CD14-positive monocyte (primary cell): ENCODE measurements around the gene MSI2. TPM values are rescaled to one million over a fixed set of nuclear protein-coding genes. Genes with fewer than 3 reads are reported as not detected.

Experiments
- DNase-seq, 3 donors: peaks; one replicate each; pipeline ENCODE4 v3.0.0-alpha.2; 2011 to 2022
- H2AFZ ChIP-seq: 2 replicates; pipeline ENCODE4 v1.6.0; 2012; ENCODE audit warnings: mild to moderate bottlenecking, low read depth, low read length, inconsistent platforms; ENCODE audit not compliant: insufficient read depth, poor library complexity, severe bottlenecking
- H3K27ac ChIP-seq, 2 donors: 1 replicate in 1 of 2; 2 replicates in 1 of 2; pipeline ENCODE4 v1.5.1; 2012 to 2013; ENCODE audit warnings: low read length in 2 of 2, control low read depth in 1 of 2, inconsistent platforms in 1 of 2, low read depth in 1 of 2, mild to moderate bottlenecking in 1 of 2
- H3K27me3 ChIP-seq, 2 donors: one replicate each; pipeline versions ENCODE4 v1.6.0 to v1.6.1; 2011 to 2013; ENCODE audit warnings: low read length in 2 of 2; ENCODE audit not compliant: control insufficient read depth in 2 of 2, insufficient read depth in 2 of 2
- H3K36me3 ChIP-seq, 2 donors: replicated peaks in 1 of 2; 1 replicate in 1 of 2; 2 replicates in 1 of 2; pipeline versions ENCODE4 v1.5.1 to v1.6.1; 2012 to 2013; ENCODE audit warnings: low read length in 2 of 2, control low read depth in 1 of 2, inconsistent platforms in 1 of 2, mild to moderate bottlenecking in 1 of 2; ENCODE audit not compliant: insufficient read depth in 2 of 2, control insufficient read depth in 1 of 2
- H3K4me1 ChIP-seq, 2 donors: 1 replicate in 1 of 2; 2 replicates in 1 of 2; pipeline versions ENCODE4 v1.5.1 to v1.6.1; 2012 to 2013; ENCODE audit warnings: low read length in 2 of 2, control low read depth in 1 of 2, inconsistent platforms in 1 of 2, mild to moderate bottlenecking in 1 of 2, moderate library complexity in 1 of 2; ENCODE audit not compliant: insufficient read depth in 2 of 2, control insufficient read depth in 1 of 2
- H3K4me2 ChIP-seq: replicated peaks from 2 replicates; pipeline ENCODE3; 2012; ENCODE audit warnings: low read length, moderate library complexity, mild to moderate bottlenecking; ENCODE audit not compliant: poor library complexity, severe bottlenecking; ENCODE audit errors: extremely low read depth
- H3K4me3 ChIP-seq, 3 experiments: fragments of 200-600 bp in 1 of 3; sonication (generic) in 1 of 3; replicated peaks in 1 of 3; 1 replicate in 2 of 3; 2 replicates in 1 of 3; pipeline ENCODE4 v1.5.1; 2011 to 2013; ENCODE audit warnings: low read length in 3 of 3, mild to moderate bottlenecking in 3 of 3, control low read depth in 2 of 3, low read depth in 2 of 3, inconsistent platforms in 1 of 3, moderate library complexity in 1 of 3
- H3K79me2 ChIP-seq: 2 replicates; pipeline ENCODE4 v1.6.0; 2012; ENCODE audit warnings: mild to moderate bottlenecking, control low read depth, inconsistent platforms, low read length, moderate library complexity; ENCODE audit not compliant: insufficient read depth
- H3K9ac ChIP-seq: 2 replicates; pipeline ENCODE4 v1.6.0; 2017; ENCODE audit warnings: low read length, mild to moderate bottlenecking; ENCODE audit not compliant: insufficient read depth, poor library complexity, severe bottlenecking
- H3K9me3 ChIP-seq, 2 donors: replicated peaks in 1 of 2; 1 replicate in 1 of 2; 2 replicates in 1 of 2; pipeline versions ENCODE4 v1.5.1 to v1.6.1; 2012 to 2013; ENCODE audit warnings: low read length in 2 of 2, control low read depth in 1 of 2; ENCODE audit not compliant: control insufficient read depth in 1 of 2, insufficient read depth in 1 of 2
- H4K20me1 ChIP-seq: 2 replicates; pipeline ENCODE4 v1.6.0; 2012; ENCODE audit warnings: mild to moderate bottlenecking, low read length, control low read depth, moderate library complexity; ENCODE audit not compliant: insufficient read depth
- H3K27ac Mint-ChIP-seq, 7 donors: one replicate each; pipeline ENCODE4 v1.8.0; 2020; ENCODE audit warnings: mild to moderate bottlenecking in 7 of 7, mixed read lengths in 7 of 7, moderate library complexity in 6 of 7, inconsistent platforms in 2 of 7
- H3K27me3 Mint-ChIP-seq, 3 donors: one replicate each; pipeline ENCODE4 v1.8.0; 2021 to 2022; ENCODE audit warnings: low read depth in 3 of 3, mild to moderate bottlenecking in 3 of 3, mixed read lengths in 3 of 3, moderate library complexity in 3 of 3, inconsistent platforms in 1 of 3
- H3K36me3 Mint-ChIP-seq, 2 donors: one replicate each; pipeline ENCODE4 v1.8.0; 2020; ENCODE audit warnings: mixed read lengths in 2 of 2, inconsistent platforms in 1 of 2, mild to moderate bottlenecking in 1 of 2
- H3K4me1 Mint-ChIP-seq: one replicate; pipeline ENCODE4 v1.8.0; 2020; ENCODE audit warnings: mild to moderate bottlenecking, mixed read lengths
- H3K4me3 Mint-ChIP-seq, 2 donors: one replicate each; pipeline ENCODE4 v1.8.0; 2020; ENCODE audit warnings: mild to moderate bottlenecking in 2 of 2, mixed read lengths in 2 of 2, moderate library complexity in 1 of 2
- H3K9me3 Mint-ChIP-seq, 7 donors: one replicate each; pipeline ENCODE4 v1.8.0; 2020 to 2022; ENCODE audit warnings: mixed read lengths in 7 of 7, mild to moderate bottlenecking in 6 of 7, moderate library complexity in 6 of 7, inconsistent platforms in 2 of 7
- WGBS: methylation state at CpG from one replicate; pipeline ENCODE4 v1.1.5; 2013; ENCODE audit warnings: missing lambda C conversion rate; ENCODE audit not compliant: insufficient coverage; 5-methylcytosine and 5-hydroxymethylcytosine counted together
- intact Hi-C, 2 donors: fragments of 100-400 bp; cut with micrococcal nuclease; formaldehyde crosslinking; loops; one replicate each; pipeline versions ENCODE4 v1.15.0 to v1.15.1; 2023
- polyA plus RNA-seq, 3 donors: library from polyadenylated mRNA; depleted of rRNA in 1 of 3; unstranded in 2 of 3; stranded (reverse) in 1 of 3; fragments of 300-500 nt in 2 of 3; fragments of >200 nt in 1 of 3; fragmentation: Illumina TruSeq in 2 of 3; gene quantifications; 1 replicate in 2 of 3; 2 replicates in 1 of 3; pipeline ENCODE4 v1.2.3, GENCODE V29; 2012 to 2021
- TF ChIP-seq, protein P1 (sequence below): fragments of 200-600 bp; IDR thresholded peaks from one replicate; pipeline ENCODE4 v1.8.0; 2022; ENCODE audit warnings: antibody characterized with exemption, mild to moderate bottlenecking

Gene MSI2
- polyA plus RNA-seq, 3 donors: 0.20 to 6.6 (median 0.37) TPM

DNA sequence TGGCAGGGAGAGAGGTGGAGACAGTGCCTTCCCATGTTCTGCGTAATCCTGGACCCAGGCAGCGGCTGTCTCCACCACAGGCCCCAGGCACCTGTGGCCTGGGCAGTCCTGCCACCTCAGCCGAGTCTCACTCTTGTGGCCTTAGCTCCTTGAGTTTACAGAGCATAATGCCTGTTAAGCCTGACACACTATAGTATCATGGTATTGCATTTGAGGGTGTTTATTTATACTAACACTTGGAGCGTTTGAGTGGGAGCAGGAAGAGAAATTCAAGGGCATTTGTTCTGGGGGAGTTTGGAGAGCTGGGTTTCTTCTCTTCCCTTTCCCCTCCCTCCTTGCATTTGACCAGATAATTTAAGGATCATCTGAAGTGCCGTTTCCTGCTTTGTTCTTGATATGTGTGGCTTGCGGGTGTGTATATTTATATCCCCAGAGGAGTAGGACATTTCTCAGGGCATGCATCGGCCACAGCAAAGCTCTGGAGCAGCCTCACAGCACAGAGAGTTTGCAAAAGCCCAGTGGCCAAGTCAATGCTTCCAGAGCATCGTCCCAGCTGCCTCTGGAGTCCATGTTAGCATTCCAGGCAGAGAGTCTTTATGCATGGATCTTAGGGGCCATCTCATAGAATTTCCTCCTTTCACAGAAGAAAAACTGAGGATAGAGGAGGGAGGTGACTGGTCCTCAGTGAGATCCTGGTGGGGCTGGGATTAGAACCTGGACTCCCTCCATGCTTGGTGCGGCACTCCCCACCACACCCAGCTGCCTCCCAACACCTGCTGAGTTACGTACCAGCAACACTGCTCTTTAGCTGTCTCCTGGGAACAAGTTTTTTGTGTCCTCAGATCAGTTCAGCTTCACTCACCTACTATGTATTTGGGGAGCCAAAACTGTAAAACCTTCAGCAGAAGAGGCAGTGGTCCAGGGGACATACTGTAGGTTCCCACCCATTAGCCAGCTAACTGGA is 266.0 kb downstream of the MSI2 start:
- H3K4me1 Mint-ChIP-seq: peaks cover 10% of the 10 kb centered on the region
- no peak overlapping the region for H3K27ac Mint-ChIP-seq
- H3K4me1 ChIP-seq: no peaks in the 10 kb centered on the region
- H3K9ac ChIP-seq: no peak overlapping the region
- H3K27ac ChIP-seq: no peak overlapping the region
- DNase-seq: no peak
- H3K27me3 Mint-ChIP-seq: peaks cover 0 to 2% (median 0%) of the 10 kb centered on the region in 3 donors
- no peaks in the 10 kb centered on the region for H4K20me1 ChIP-seq
- no peak overlapping the region for H2AFZ ChIP-seq
- H3K4me3 Mint-ChIP-seq: no peak overlapping the region
- WGBS: 90% methylated on average over 5 of the region's 10 CpGs
- TF ChIP-seq, protein P1, sequence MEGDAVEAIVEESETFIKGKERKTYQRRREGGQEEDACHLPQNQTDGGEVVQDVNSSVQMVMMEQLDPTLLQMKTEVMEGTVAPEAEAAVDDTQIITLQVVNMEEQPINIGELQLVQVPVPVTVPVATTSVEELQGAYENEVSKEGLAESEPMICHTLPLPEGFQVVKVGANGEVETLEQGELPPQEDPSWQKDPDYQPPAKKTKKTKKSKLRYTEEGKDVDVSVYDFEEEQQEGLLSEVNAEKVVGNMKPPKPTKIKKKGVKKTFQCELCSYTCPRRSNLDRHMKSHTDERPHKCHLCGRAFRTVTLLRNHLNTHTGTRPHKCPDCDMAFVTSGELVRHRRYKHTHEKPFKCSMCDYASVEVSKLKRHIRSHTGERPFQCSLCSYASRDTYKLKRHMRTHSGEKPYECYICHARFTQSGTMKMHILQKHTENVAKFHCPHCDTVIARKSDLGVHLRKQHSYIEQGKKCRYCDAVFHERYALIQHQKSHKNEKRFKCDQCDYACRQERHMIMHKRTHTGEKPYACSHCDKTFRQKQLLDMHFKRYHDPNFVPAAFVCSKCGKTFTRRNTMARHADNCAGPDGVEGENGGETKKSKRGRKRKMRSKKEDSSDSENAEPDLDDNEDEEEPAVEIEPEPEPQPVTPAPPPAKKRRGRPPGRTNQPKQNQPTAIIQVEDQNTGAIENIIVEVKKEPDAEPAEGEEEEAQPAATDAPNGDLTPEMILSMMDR: no peak
- H3K9me3 ChIP-seq: no peaks in the 10 kb centered on the region
- intact Hi-C loops: no loop called here
- no peaks in the 10 kb centered on the region for H3K27me3 ChIP-seq
- H3K4me3 ChIP-seq: no peak overlapping the region
- no peak overlapping the region for H3K4me2 ChIP-seq
- H3K79me2 ChIP-seq: no peaks in the 10 kb centered on the region
- no peaks in the 10 kb centered on the region for H3K36me3 ChIP-seq
- H3K9me3 Mint-ChIP-seq: no peaks in the 10 kb centered on the region
- H3K36me3 Mint-ChIP-seq: no peaks in the 10 kb centered on the region

GRCh38 chr17:57523926-57524632 is 267.8 kb downstream of the MSI2 start:
- Mint-ChIP-seq H3K9me3 (no peaks in the 10 kb centered on the region), H3K27me3 (no peaks in the 10 kb centered on the region), H3K4me1 (peaks cover 10% of the 10 kb centered on the region), H3K36me3 (no peaks in the 10 kb centered on the region), H3K27ac (no peak overlapping the region), H3K4me3 (no peak overlapping the region)
- H3K79me2 ChIP-seq: no peaks in the 10 kb centered on the region
- H3K27me3 ChIP-seq: no peaks in the 10 kb centered on the region
- H3K4me2 ChIP-seq: no peak overlapping the region
- no peaks in the 10 kb centered on the region for H3K36me3 ChIP-seq
- intact Hi-C loops: no loop called here
- 100% methylated on average over 1 of the region's 7 CpGs for WGBS
- no peaks in the 10 kb centered on the region for H4K20me1 ChIP-seq
- TF ChIP-seq, protein P1: no peak
- no peak for DNase-seq
- H3K9ac ChIP-seq: no peak overlapping the region
- no peaks in the 10 kb centered on the region for H3K4me1 ChIP-seq
- H3K27ac ChIP-seq: no peak overlapping the region
- H3K9me3 ChIP-seq: no peaks in the 10 kb centered on the region
- H3K4me3 ChIP-seq: no peak overlapping the region
- no peak overlapping the region for H2AFZ ChIP-seq
